HFF-Myc (cell line): ENCODE data around the gene HTR6.

Experiments used
- DNase-seq: peaks from one replicate; pipeline ENCODE4 v3.0.0-alpha.2; 2011; ENCODE audit warnings: low read depth; ENCODE audit errors: extremely low read depth
- H3K4me3 ChIP-seq: replicated peaks from 2 replicates; pipeline ENCODE4 v1.5.1; 2011; ENCODE audit warnings: low read depth, mild to moderate bottlenecking, control low read depth, low read length
- TF ChIP-seq, protein P1 (sequence below): IDR thresholded peaks from 2 replicates; pipeline ENCODE4 v1.5.1; 2012; ENCODE audit warnings: mild to moderate bottlenecking, low read depth, low read length, control low read depth; ENCODE audit errors: missing control alignments

The HTR6 gene

DNA sequence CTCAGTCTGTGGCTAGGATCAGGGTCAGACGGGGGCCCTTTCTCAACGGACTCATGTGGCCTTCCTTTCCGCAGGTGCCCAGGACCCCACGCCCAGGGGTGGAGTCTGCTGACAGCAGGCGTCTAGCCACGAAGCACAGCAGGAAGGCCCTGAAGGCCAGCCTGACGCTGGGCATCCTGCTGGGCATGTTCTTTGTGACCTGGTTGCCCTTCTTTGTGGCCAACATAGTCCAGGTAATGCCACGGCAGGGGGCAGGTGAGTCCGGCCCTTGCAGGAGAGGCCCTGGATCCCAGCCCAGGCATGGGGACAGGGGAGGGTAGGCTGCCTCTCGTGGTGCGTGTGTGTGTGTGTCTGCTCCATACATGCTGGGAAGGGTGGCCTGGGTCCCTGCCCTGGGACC lies 13.8 kb downstream of the HTR6 start:
- DNase-seq, result no peak

GRCh38 chr1:19678931-19679453 lies 14.3 kb downstream of the HTR6 start:
- no peak overlapping the region for H3K4me3 ChIP-seq
- DNase-seq, result no peak
- TF ChIP-seq, protein P1, sequence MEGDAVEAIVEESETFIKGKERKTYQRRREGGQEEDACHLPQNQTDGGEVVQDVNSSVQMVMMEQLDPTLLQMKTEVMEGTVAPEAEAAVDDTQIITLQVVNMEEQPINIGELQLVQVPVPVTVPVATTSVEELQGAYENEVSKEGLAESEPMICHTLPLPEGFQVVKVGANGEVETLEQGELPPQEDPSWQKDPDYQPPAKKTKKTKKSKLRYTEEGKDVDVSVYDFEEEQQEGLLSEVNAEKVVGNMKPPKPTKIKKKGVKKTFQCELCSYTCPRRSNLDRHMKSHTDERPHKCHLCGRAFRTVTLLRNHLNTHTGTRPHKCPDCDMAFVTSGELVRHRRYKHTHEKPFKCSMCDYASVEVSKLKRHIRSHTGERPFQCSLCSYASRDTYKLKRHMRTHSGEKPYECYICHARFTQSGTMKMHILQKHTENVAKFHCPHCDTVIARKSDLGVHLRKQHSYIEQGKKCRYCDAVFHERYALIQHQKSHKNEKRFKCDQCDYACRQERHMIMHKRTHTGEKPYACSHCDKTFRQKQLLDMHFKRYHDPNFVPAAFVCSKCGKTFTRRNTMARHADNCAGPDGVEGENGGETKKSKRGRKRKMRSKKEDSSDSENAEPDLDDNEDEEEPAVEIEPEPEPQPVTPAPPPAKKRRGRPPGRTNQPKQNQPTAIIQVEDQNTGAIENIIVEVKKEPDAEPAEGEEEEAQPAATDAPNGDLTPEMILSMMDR, result no peak

More for the DNA sequence above, 13.8 kb downstream of the HTR6 start:
- TF ChIP-seq, protein P1, result no peak
- no peak overlapping the region for H3K4me3 ChIP-seq

DNA sequence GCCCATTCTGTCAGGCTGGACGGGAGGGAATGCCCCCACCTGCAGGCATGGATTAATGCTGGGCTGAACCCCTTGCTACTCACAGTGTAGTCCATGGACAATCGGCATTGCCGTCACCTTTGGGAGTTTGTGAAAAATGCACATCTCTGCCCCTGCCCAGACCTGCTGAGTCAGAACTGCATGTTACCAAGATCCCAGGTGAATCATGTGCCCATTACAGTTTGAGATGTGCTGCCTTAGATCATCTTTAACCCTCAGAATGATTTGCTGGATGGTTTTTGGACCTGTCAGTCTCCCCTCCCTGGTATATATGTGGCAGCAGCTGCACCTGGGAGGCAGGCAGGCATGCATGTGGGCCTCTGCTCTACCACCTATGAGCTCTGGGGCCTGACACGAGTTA lies 15.0 kb downstream of the HTR6 start:
- no peak for DNase-seq
- TF ChIP-seq, protein P1, result no peak
- no peak overlapping the region for H3K4me3 ChIP-seq

DNA sequence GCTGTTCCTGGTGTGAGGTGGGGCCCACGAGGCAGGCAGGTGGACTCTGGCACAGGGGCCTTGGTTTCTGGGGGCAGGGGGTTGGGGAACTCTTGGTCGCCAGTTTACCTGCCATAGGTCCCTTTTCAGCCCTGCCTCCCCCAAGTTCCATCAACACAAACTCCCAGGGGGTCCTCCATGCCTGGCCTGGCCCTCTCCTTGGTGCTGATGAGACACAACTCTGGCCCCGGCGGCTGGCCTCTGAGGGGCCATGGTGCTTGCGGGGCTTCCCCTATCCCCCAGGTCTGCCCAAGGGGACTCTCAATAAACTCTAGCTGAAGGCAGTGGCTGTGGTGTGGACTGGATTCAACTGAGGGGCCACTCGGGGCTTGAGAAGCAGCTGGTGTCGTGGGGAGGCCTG lies 16.0 kb downstream of the HTR6 start:
- no peak for DNase-seq
- H3K4me3 ChIP-seq, result no peak overlapping the region
- TF ChIP-seq, protein P1, result no peak

DNA sequence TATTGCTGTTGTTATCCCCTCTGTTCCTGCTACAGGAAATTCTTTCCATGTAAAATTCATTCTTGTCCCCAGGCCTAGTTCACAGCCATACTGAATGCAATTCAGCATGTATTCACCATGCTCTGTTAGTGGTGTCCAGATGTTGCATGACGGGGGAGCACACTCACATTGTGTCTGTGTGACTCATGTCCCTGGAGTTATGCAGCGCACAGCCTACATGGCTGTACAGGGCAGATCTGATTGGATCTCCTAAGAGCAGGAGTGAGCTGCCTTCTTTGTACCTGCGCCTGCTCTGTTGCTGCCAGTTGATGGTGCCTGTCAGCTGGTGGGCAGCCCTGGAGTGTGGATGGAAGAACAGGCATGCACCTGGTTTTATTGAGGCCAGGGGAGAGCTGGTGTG lies 17.6 kb downstream of the HTR6 start:
- no peak overlapping the region for H3K4me3 ChIP-seq
- TF ChIP-seq, protein P1, result no peak
- peak; percentile 85 for DNase-seq

GRCh38 chr1:19682901-19683300 lies 18.2 kb downstream of the HTR6 start:
- DNase-seq, result no peak
- H3K4me3 ChIP-seq, result no peak overlapping the region
- TF ChIP-seq, protein P1, result no peak

- no peak overlapping the region for H3K4me3 ChIP-seq
- DNase-seq, result no peak
- TF ChIP-seq, protein P1, result no peak
Measured at GRCh38 chr1:19683351-19683750, 18.7 kb downstream of the HTR6 start.
